Islet of Langerhans (tissue), 1 donor: Measurements from ENCODE around the gene ODAD4.

Source experiments
- FAIRE-seq: peaks from one replicate; lab custom pipeline; 2011; peaks lifted over from hg19 to GRCh38; lab: Jason Lieb, UNC

The ODAD4 gene

GRCh38 chr17:41941168-41941567, 10.8 kb downstream of the ODAD4 start:
- FAIRE-seq: no peak

- no peak for FAIRE-seq
Measured at GRCh38 chr17:41942626-41943373, 12.4 kb downstream of the ODAD4 start.

- no peak for FAIRE-seq
Measured at GRCh38 chr17:41943492-41943891, 13.1 kb downstream of the ODAD4 start.

- no peak for FAIRE-seq
Measured at GRCh38 chr17:41944943-41945342, 14.5 kb downstream of the ODAD4 start.

- no peak for FAIRE-seq
Measured at GRCh38 chr17:41948762-41949460, 18.5 kb downstream of the ODAD4 start.

- no peak for FAIRE-seq
Measured at GRCh38 chr17:41956522-41956921, 26.1 kb downstream of the ODAD4 start.

- FAIRE-seq: no peak
Measured at GRCh38 chr17:41957031-41957868, 26.8 kb downstream of the ODAD4 start.

GRCh38 chr17:41957869-41958439, 27.5 kb downstream of the ODAD4 start:
- no peak for FAIRE-seq

GRCh38 chr17:41959030-41959335, 28.6 kb downstream of the ODAD4 start:
- no peak for FAIRE-seq

GRCh38 chr17:41959336-41960095, 29.1 kb downstream of the ODAD4 start:
- FAIRE-seq: no peak

GRCh38 chr17:41962111-41962510, 31.7 kb downstream of the ODAD4 start:
- FAIRE-seq: no peak

GRCh38 chr17:41962768-41963434, 32.5 kb downstream of the ODAD4 start:
- FAIRE-seq: peak; percentile 9

GRCh38 chr17:41965694-41966462, 35.5 kb downstream of the ODAD4 start:
- FAIRE-seq: peak; percentile 61

GRCh38 chr17:41966463-41967140, 36.2 kb downstream of the ODAD4 start, which contains the start of gene CNP:
Gene CNP (plus strand): TSS chr17:41966795. CDS start chr17:41966885, 90 bp downstream.
- no peak for FAIRE-seq

GRCh38 chr17:41967141-41967920, 36.9 kb downstream of the ODAD4 start:
- FAIRE-seq: no peak

GRCh38 chr17:41967921-41968578, 37.6 kb downstream of the ODAD4 start:
- FAIRE-seq: no peak

GRCh38 chr17:41968676-41969075, 38.3 kb downstream of the ODAD4 start:
- FAIRE-seq: no peak

GRCh38 chr17:41970901-41971331, 40.5 kb downstream of the ODAD4 start:
- FAIRE-seq: no peak
